ENCODE data around the gene MAST3. TPM values are rescaled to one million over a fixed set of nuclear protein-coding genes. Genes with fewer than 3 reads are reported as not detected.

The MAST3 gene
- total and polyA plus RNA-seq, 2 of the 13 experiments (the other 11 are each of a cell fraction or from before 2014, with no cell fraction given) = 4.1 to 4.6 TPM

DNA sequence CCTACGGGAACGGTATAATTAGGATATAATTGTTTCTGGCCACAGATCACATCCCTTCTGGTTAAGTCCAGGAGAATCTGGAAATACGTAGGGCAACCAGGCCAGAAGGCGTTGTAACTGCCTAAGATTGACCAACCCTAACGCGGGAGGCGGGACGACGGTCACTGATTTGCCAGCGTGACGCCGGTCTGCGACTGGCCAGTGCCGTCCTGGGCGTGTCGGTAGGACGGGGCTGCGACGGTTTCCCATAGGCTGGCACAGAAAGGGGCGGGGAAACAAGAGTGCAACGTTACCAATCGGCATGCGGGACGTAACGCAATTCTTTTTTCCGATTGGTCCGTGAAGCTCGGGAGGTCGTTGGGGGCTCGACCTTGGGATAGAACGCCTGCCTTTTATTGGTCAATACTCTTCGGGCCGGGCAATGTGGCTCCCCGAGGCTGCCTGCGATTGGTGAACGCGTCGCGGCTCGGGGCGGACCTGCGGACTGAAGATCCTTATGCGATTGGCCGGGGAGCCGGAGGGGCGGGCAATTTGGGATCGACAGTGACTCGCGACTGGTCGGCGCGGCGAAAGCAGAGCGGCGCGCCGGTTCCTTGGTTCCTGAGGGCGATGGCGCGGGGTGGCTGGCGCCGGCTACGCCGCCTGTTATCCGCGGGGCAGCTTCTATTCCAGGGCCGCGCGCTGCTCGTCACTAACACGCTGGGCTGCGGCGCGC lies 95.3 kb downstream of the MAST3 start, which contains the start of gene MPV17L2 (continued):
- TF ChIP-seq SYNCRIP (IDR thresholded peaks at IDR 0.05; ENCODE audit: insufficient read depth, low read depth, low read length) (no peak), ZNF24 (IDR thresholded peaks at IDR 0.05) (no peak), POGK (CRISPR knock-in tag; conservative IDR thresholded peaks at IDR 0.05) (peak; percentile 66; the same call in 1 of the 2 replicates), ZNF616 (CRISPR knock-in tag; IDR thresholded peaks at IDR 0.05; ENCODE audit: low read depth) (no peak), ZNF777 (CRISPR knock-in tag; IDR thresholded peaks at IDR 0.05) (peak; percentile 37; the same call in 1 of the 2 replicates), ZNF737 (CRISPR knock-in tag; IDR thresholded peaks at IDR 0.05; ENCODE audit: borderline replicate concordance) (no peak), FOXP1 (IDR thresholded peaks at IDR 0.05) (no peak), FOXP1 (CRISPR knock-in tag; IDR thresholded peaks at IDR 0.05) (no peak), TRAFD1 (CRISPR knock-in tag; IDR thresholded peaks at IDR 0.05; ENCODE audit: borderline replicate concordance) (0 out of 2 replicates have a peak, but pooled peaks have one; percentile 41), POLR2G (IDR thresholded peaks at IDR 0.05; ENCODE audit: low read depth, low read length) (peak; percentile 74; the same call in 1 of the 2 replicates), ZNF234 (CRISPR knock-in tag; conservative IDR thresholded peaks at IDR 0.05) (no peak), KDM4B (CRISPR knock-in tag; IDR thresholded peaks at IDR 0.05) (no peak), ZIK1 (CRISPR knock-in tag; IDR thresholded peaks at IDR 0.05; ENCODE audit: borderline replicate concordance, low read depth) (peak; percentile 15; the same call in 1 of the 2 replicates), GMEB1 (CRISPR knock-in tag; IDR thresholded peaks at IDR 0.05; ENCODE audit: borderline replicate concordance) (peak; percentile 83; the same call in 1 of the 2 replicates), CBX2 (IDR thresholded peaks at IDR 0.05; ENCODE audit: low read depth, low read length) (no peak), CBX2 (CRISPR knock-in tag; IDR thresholded peaks at IDR 0.05; ENCODE audit: low read depth) (no peak)
- TF ChIP-seq, protein P1, sequence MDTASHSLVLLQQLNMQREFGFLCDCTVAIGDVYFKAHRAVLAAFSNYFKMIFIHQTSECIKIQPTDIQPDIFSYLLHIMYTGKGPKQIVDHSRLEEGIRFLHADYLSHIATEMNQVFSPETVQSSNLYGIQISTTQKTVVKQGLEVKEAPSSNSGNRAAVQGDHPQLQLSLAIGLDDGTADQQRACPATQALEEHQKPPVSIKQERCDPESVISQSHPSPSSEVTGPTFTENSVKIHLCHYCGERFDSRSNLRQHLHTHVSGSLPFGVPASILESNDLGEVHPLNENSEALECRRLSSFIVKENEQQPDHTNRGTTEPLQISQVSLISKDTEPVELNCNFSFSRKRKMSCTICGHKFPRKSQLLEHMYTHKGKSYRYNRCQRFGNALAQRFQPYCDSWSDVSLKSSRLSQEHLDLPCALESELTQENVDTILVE (CRISPR knock-in tag; IDR thresholded peaks at IDR 0.05) = peak; percentile 25; the same call in 1 of the 2 replicates
- TF ChIP-seq, protein P2, sequence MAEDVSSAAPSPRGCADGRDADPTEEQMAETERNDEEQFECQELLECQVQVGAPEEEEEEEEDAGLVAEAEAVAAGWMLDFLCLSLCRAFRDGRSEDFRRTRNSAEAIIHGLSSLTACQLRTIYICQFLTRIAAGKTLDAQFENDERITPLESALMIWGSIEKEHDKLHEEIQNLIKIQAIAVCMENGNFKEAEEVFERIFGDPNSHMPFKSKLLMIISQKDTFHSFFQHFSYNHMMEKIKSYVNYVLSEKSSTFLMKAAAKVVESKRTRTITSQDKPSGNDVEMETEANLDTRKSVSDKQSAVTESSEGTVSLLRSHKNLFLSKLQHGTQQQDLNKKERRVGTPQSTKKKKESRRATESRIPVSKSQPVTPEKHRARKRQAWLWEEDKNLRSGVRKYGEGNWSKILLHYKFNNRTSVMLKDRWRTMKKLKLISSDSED (CRISPR knock-in tag; IDR thresholded peaks at IDR 0.05) = no peak

Data from HepG2 (cell line).